SU-DHL-6 (cell line): ENCODE data around the gene RAI1.

ENCODE experiments used
- H2AFZ ChIP-seq: fragments of 200-600 bp; sonication (generic); 2 replicates; pipeline ENCODE4 v1.6.1; 2014; ENCODE audit warnings: low read depth, mild to moderate bottlenecking, moderate library complexity, mixed read lengths, antibody characterized with exemption, low read length; ENCODE audit not compliant: severe bottlenecking
- H3F3A ChIP-seq: fragments of 200-600 bp; shearing (Covaris generic); 2 replicates; pipeline ENCODE4 v1.6.0; 2016; ENCODE audit warnings: antibody characterized with exemption, mild to moderate bottlenecking; ENCODE audit not compliant: insufficient read depth
- H3K27ac ChIP-seq: fragments of 200-600 bp; sonication (generic); 2 replicates; pipeline ENCODE4 v1.5.1; 2016; ENCODE audit warnings: low read depth, mild to moderate bottlenecking, low read length, moderate library complexity, mixed read lengths
- H3K27me3 ChIP-seq: fragments of 200-600 bp; sonication (generic), shearing (Covaris generic); 2 replicates; pipeline ENCODE4 v1.6.0; 2014; ENCODE audit warnings: mild to moderate bottlenecking, low read length
- H3K36me3 ChIP-seq: fragments of 200-600 bp; sonication (generic); 2 replicates; pipeline ENCODE4 v1.6.1; 2014; ENCODE audit warnings: mild to moderate bottlenecking, low read length, mixed read lengths
- H3K4me2 ChIP-seq: fragments of 300-600, 200-600 bp; shearing (Covaris generic), sonication (generic); 2 replicates; pipeline ENCODE4 v1.6.0; 2014; ENCODE audit warnings: low read length, low read depth, mild to moderate bottlenecking; ENCODE audit not compliant: poor library complexity, severe bottlenecking
- H3K4me3 ChIP-seq: fragments of 200-600 bp; sonication (generic); 2 replicates; pipeline ENCODE4 v1.5.1; 2014; ENCODE audit warnings: antibody characterized with exemption, low read length, mild to moderate bottlenecking, mixed read lengths; ENCODE audit not compliant: insufficient read depth, poor library complexity, severe bottlenecking
- H3K79me2 ChIP-seq: fragments of 200-600 bp; sonication (generic); 2 replicates; pipeline ENCODE4 v1.6.1; 2014; ENCODE audit warnings: mild to moderate bottlenecking, low read length, moderate library complexity; ENCODE audit not compliant: insufficient read depth
- H3K9ac ChIP-seq: fragments of 200-600 bp; sonication (generic); 2 replicates; pipeline ENCODE4 v1.7.0; 2014; ENCODE audit warnings: mild to moderate bottlenecking, low read length
- H3K9me2 ChIP-seq: fragments of 200-600 bp; sonication (generic); replicated peaks from 2 replicates; pipeline ENCODE4 v1.6.1; 2014; ENCODE audit warnings: low read length; ENCODE audit not compliant: insufficient read depth
- H3K9me3 ChIP-seq: fragments of 200-600 bp; sonication (generic); 2 replicates; pipeline ENCODE4 v1.6.1; 2014; ENCODE audit warnings: low read length, mixed read lengths; ENCODE audit not compliant: insufficient read depth
- H4K20me1 ChIP-seq: fragments of 200-600 bp; sonication (generic); 2 replicates; pipeline ENCODE4 v1.6.1; 2014; ENCODE audit warnings: low read depth, mild to moderate bottlenecking, antibody characterized with exemption, low read length, moderate library complexity, mixed read lengths
- CTCF ChIP-seq: fragments of 200-600 bp; sonication (generic); IDR thresholded peaks from one replicate; pipeline ENCODE4 v1.5.1; 2017; ENCODE audit warnings: antibody characterized with exemption, mild to moderate bottlenecking, low read length, moderate library complexity; ENCODE audit not compliant: insufficient read depth, poor library complexity, severe bottlenecking
- EZH2phosphoT487 ChIP-seq: fragments of 200-600 bp; sonication (generic), shearing (Covaris generic); conservative IDR thresholded peaks from 2 replicates; pipeline ENCODE4 v1.6.1; 2018; ENCODE audit warnings: mild to moderate bottlenecking, antibody characterized with exemption, low read length, moderate library complexity, mixed read lengths

The RAI1 gene

GRCh38 chr17:17692353-17693252 is 11.3 kb downstream of the RAI1 start:
- Histone ChIP-seq H3K4me3 (no peak overlapping the region), H3K4me2 (no peak overlapping the region), H4K20me1 (no peaks in the 10 kb centered on the region), H3K79me2 (no peaks in the 10 kb centered on the region), H3F3A (no peaks in the 10 kb centered on the region), H3K9ac (no peak overlapping the region), H3K9me2 (no peaks in the 10 kb centered on the region), H3K27me3 (no peaks in the 10 kb centered on the region), H3K36me3 (no peaks in the 10 kb centered on the region), H3K9me3 (no peaks in the 10 kb centered on the region), H2AFZ (no peak overlapping the region), H3K27ac (no peak overlapping the region)
- TF ChIP-seq CTCF (no peak), EZH2phosphoT487 (no peak)

- Histone ChIP-seq H3K4me3 (no peak overlapping the region), H3K27ac (no peak overlapping the region), H3K27me3 (no peaks in the 10 kb centered on the region), H3F3A (no peaks in the 10 kb centered on the region), H4K20me1 (no peaks in the 10 kb centered on the region), H2AFZ (peak overlapping the region; percentile 59), H3K9me3 (no peaks in the 10 kb centered on the region), H3K4me2 (peak overlapping the region; percentile 87), H3K9ac (peak overlapping the region; percentile 81), H3K9me2 (no peaks in the 10 kb centered on the region), H3K36me3 (no peaks in the 10 kb centered on the region), H3K79me2 (no peaks in the 10 kb centered on the region)
- TF ChIP-seq CTCF = no peak
- no peak for TF ChIP-seq EZH2phosphoT487
These were observed 12.3 kb downstream of the RAI1 start for GRCh38 chr17:17693253-17694168.

GRCh38 chr17:17694169-17695081 is 13.2 kb downstream of the RAI1 start:
- peak overlapping the region; percentile 89 for H3K4me3 ChIP-seq
- TF ChIP-seq EZH2phosphoT487 (no peak), CTCF (no peak)
- H2AFZ ChIP-seq = peak overlapping the region; percentile 99
- no peaks in the 10 kb centered on the region for H3K9me3 ChIP-seq
- no peak overlapping the region; the same call in 1 of the 2 replicates for H3K27ac ChIP-seq
- H3K9me2 ChIP-seq = no peaks in the 10 kb centered on the region
- H3K4me2 ChIP-seq = peak overlapping the region; percentile 87
- no peaks in the 10 kb centered on the region for H3F3A ChIP-seq
- H4K20me1 ChIP-seq = no peaks in the 10 kb centered on the region
- no peaks in the 10 kb centered on the region for H3K36me3 ChIP-seq
- H3K79me2 ChIP-seq = no peaks in the 10 kb centered on the region
- no peaks in the 10 kb centered on the region for H3K27me3 ChIP-seq
- H3K9ac ChIP-seq = peak overlapping the region; percentile 81
